ENCODE data around the gene CLBA1.

Gene CLBA1

GRCh38 chr14:105015905-105016304 lies 30.3 kb downstream of the CLBA1 start:
- DNase-seq (ENCODE audit: low read depth in 1 of 2, low spot score in 1 of 2): no peak
- TF ChIP-seq POLR2AphosphoS5 (IDR thresholded peaks at IDR 0.05; ENCODE audit: low read depth): no peak
- H3K4me3 ChIP-seq (replicated peaks; ENCODE audit: insufficient read depth, low read length): no peak overlapping the region
- no peaks in the 10 kb centered on the region for H3K27me3 ChIP-seq (ENCODE audit: insufficient read depth, poor library complexity, severe bottlenecking)
- H3K27ac ChIP-seq (replicated peaks): no peak overlapping the region

- Histone ChIP-seq H3K27ac (replicated peaks) (no peak overlapping the region), H3K27me3 (ENCODE audit: insufficient read depth, poor library complexity, severe bottlenecking) (no peaks in the 10 kb centered on the region), H3K4me3 (replicated peaks; ENCODE audit: insufficient read depth, low read length) (peak overlapping the region; percentile 0; the same call in 1 of the 2 replicates)
- TF ChIP-seq, protein P1, sequence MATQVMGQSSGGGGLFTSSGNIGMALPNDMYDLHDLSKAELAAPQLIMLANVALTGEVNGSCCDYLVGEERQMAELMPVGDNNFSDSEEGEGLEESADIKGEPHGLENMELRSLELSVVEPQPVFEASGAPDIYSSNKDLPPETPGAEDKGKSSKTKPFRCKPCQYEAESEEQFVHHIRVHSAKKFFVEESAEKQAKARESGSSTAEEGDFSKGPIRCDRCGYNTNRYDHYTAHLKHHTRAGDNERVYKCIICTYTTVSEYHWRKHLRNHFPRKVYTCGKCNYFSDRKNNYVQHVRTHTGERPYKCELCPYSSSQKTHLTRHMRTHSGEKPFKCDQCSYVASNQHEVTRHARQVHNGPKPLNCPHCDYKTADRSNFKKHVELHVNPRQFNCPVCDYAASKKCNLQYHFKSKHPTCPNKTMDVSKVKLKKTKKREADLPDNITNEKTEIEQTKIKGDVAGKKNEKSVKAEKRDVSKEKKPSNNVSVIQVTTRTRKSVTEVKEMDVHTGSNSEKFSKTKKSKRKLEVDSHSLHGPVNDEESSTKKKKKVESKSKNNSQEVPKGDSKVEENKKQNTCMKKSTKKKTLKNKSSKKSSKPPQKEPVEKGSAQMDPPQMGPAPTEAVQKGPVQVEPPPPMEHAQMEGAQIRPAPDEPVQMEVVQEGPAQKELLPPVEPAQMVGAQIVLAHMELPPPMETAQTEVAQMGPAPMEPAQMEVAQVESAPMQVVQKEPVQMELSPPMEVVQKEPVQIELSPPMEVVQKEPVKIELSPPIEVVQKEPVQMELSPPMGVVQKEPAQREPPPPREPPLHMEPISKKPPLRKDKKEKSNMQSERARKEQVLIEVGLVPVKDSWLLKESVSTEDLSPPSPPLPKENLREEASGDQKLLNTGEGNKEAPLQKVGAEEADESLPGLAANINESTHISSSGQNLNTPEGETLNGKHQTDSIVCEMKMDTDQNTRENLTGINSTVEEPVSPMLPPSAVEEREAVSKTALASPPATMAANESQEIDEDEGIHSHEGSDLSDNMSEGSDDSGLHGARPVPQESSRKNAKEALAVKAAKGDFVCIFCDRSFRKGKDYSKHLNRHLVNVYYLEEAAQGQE (IDR thresholded peaks at IDR 0.05; ENCODE audit: insufficient replicate concordance, low read depth): no peak
- TF ChIP-seq GABPA (IDR thresholded peaks at IDR 0.05; ENCODE audit: low read depth): no peak
- no peak for TF ChIP-seq SPI1 (IDR thresholded peaks at IDR 0.05; ENCODE audit: borderline replicate concordance, low read depth)
- TF ChIP-seq CTCF (IDR thresholded peaks at IDR 0.05; ENCODE audit: insufficient read depth, low read length): no peak
- no peak for TF ChIP-seq POLR2AphosphoS5 (IDR thresholded peaks at IDR 0.05; ENCODE audit: low read depth)
- no peak for DNase-seq (ENCODE audit: low read depth in 1 of 2, low spot score in 1 of 2)
Measured at GRCh38 chr14:105018414-105018813, 32.8 kb downstream of the CLBA1 start.

DNA sequence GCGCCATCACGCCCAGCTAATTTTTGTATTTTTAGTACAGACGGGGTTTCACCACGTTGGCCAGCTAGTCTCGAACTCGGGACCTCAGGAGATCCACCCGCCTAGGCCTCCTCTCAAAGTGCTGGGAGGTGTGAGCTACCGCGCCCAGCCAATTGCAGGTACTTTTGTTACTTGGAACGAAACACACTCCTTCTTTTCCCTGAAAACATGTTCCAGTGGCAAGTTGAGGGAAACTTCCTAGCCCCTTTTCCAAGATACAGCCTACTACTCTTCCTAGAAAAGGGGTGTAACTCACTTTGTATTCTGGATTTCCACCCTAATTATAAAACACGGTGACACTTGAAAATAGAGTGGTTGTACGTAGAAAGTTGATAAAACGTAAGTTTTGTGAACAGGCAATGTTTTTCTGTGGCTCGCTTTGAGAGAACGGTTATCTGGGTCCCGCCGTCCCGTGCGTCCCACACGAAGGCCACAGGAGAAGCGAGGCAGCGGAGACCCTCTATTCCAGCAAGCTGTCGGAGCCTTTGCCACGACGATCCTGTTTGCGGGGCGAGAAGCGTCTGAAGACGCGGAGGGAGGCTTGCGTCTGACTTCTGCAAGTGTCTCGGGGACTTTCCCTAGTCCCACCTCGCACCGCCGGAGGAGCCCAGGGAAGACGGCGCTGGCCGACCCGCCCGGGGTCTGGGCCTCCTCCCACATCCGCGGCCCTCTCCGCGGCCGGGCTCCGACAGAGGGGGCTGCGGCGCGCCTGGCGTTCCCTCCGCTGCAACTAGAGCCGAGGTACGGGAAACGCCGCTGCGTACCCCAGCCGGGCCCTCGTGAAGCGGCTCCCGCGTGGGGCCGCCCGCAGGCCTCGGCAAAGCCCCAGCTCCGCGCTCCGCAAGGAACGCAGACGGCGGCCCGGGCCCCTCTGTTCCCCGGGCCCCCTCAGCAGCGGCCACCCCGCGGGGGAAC lies 34.5 kb downstream of the CLBA1 start:
- TF ChIP-seq POLR2AphosphoS5 (IDR thresholded peaks at IDR 0.05; ENCODE audit: low read depth): no peak
- TF ChIP-seq, protein P1 (IDR thresholded peaks at IDR 0.05; ENCODE audit: insufficient replicate concordance, low read depth): no peak
- peak in 1 of 2 experiments; percentile 43 for DNase-seq (ENCODE audit: low read depth in 1 of 2, low spot score in 1 of 2)
- peak overlapping the region; percentile 85 for H3K27ac ChIP-seq (replicated peaks)
- peak overlapping the region; percentile 77 for H3K4me3 ChIP-seq (replicated peaks; ENCODE audit: insufficient read depth, low read length)
- H3K27me3 ChIP-seq (ENCODE audit: insufficient read depth, poor library complexity, severe bottlenecking): no peaks in the 10 kb centered on the region

DNA sequence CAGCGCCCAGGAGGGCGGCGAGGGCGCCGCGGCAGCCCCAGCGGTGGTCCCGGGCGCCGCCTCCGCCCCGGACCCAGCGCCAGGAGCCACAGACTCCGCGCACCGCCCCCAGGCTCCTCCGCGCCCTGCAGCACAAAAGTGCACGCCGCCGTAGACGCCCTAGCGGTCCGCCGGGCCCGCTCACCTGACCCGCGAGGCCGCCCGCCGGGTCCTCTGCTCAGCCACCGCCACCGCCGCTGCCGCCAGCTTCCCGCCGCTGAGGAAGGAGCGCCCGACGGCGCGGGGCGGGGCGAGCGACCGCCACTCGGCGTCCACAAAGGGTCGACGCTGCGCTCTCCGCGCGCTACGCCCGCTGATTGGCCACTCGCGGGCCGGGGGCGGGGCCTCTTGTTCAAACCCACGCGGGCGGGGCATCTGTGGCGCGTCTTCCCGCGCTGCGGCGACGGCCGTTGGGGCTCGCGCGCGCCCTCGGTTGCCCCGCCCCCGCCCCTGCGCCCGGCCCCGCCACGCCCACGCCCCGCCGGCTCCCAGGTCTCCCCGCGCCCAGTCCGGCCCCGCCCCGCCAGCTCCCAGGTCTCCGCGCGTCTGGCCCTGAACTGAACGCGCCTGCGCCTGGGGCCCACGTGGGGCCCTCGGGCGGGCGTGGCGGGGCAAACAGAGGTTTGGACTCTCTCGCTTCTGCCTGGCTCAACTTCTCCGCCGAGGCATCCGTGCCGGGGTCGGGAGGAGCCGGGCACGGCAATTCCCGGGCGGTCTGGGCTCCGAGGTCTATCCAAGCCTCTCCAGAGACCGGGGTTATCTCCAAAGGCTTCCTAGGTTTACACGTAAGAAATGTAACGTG lies 35.4 kb downstream of the CLBA1 start, which contains the start of gene CDCA4:
TSS of gene CDCA4 (minus strand) at position 269 of the 841 bp plus-strand sequence. CDS start 9,154 bp downstream, outside the sequence.
- Histone ChIP-seq H3K27ac (replicated peaks) (peak within 1 kb of the TSS; percentile 85), H3K27me3 (ENCODE audit: insufficient read depth, poor library complexity, severe bottlenecking) (no peaks in the 10 kb centered on the region), H3K4me3 (replicated peaks; ENCODE audit: insufficient read depth, low read length) (peak within 1 kb of the TSS; percentile 77)
- peak; percentile 90 to 95 for DNase-seq (ENCODE audit: low read depth in 1 of 2, low spot score in 1 of 2)
- no peak for TF ChIP-seq GABPA (IDR thresholded peaks at IDR 0.05; ENCODE audit: low read depth)
- peak; percentile 76 for TF ChIP-seq POLR2AphosphoS5 (IDR thresholded peaks at IDR 0.05; ENCODE audit: low read depth)
- TF ChIP-seq, protein P1 (IDR thresholded peaks at IDR 0.05; ENCODE audit: insufficient replicate concordance, low read depth): peak; percentile 43

Measured in HL-60 (cell line).